Neuronal stem cell (in vitro differentiated cells): Measurements from ENCODE around the gene FMO4.

Experiments
- DNase-seq: peaks from one replicate; pipeline ENCODE4 v3.0.0-alpha.2; 2013; ENCODE audit warnings: low spot score
- H2AFZ ChIP-seq: one replicate; pipeline ENCODE4 v1.6.1; 2013; ENCODE audit warnings: mild to moderate bottlenecking, low read length, inconsistent platforms
- H2AK5ac ChIP-seq: 2 replicates; pipeline ENCODE4 v1.6.1; 2013; ENCODE audit warnings: low read depth, mild to moderate bottlenecking, inconsistent platforms, low read length, moderate library complexity, mixed read lengths
- H2BK120ac ChIP-seq: 2 replicates; pipeline ENCODE4 v1.6.1; 2013; ENCODE audit warnings: low read depth, mild to moderate bottlenecking, inconsistent platforms, low read length, moderate library complexity, mixed read lengths
- H2BK12ac ChIP-seq: one replicate; pipeline ENCODE4 v1.6.1; 2013; ENCODE audit warnings: low read length, inconsistent platforms
- H2BK15ac ChIP-seq: 2 replicates; pipeline ENCODE4 v1.6.1; 2013; ENCODE audit warnings: mild to moderate bottlenecking, low read length, inconsistent platforms, mixed read lengths
- H2BK5ac ChIP-seq: one replicate; pipeline ENCODE4 v1.6.1; 2013; ENCODE audit warnings: inconsistent platforms, mild to moderate bottlenecking, low read length, moderate library complexity
- H3K14ac ChIP-seq: one replicate; pipeline ENCODE4 v1.6.1; 2013; ENCODE audit warnings: low read length, inconsistent platforms
- H3K18ac ChIP-seq: 2 replicates; pipeline ENCODE4 v1.6.1; 2013; ENCODE audit warnings: low read length, inconsistent platforms
- H3K23ac ChIP-seq: 2 replicates; pipeline ENCODE4 v1.6.1; 2013; ENCODE audit warnings: low read depth, mild to moderate bottlenecking, mixed read lengths, low read length, inconsistent platforms; ENCODE audit not compliant: poor library complexity
- H3K27ac ChIP-seq: replicated peaks from 3 replicates; pipeline ENCODE4 v1.5.1; 2013; ENCODE audit warnings: low read length, inconsistent platforms
- H3K27me3 ChIP-seq, 3 experiments: 2 replicates each; pipeline ENCODE4 v1.6.1; 2013; ENCODE audit warnings: low read length in 3 of 3, mild to moderate bottlenecking in 2 of 3, inconsistent platforms in 1 of 3, low read depth in 1 of 3, mixed read lengths in 1 of 3, moderate library complexity in 1 of 3; ENCODE audit not compliant: control insufficient read depth in 3 of 3, insufficient read depth in 3 of 3
- H3K36me3 ChIP-seq, 2 donors: replicated peaks in 1 of 2; 2 replicates each; pipeline ENCODE4 v1.6.1; 2013; ENCODE audit warnings: low read length in 2 of 2; ENCODE audit not compliant: control insufficient read depth in 2 of 2, insufficient read depth in 2 of 2
- H3K4ac ChIP-seq: 2 replicates; pipeline ENCODE4 v1.6.1; 2013; ENCODE audit warnings: inconsistent platforms, mild to moderate bottlenecking, low read length, moderate library complexity
- H3K4me1 ChIP-seq, 2 donors: 1 replicate in 1 of 2; 2 replicates in 1 of 2; pipeline ENCODE4 v1.6.1; 2013; ENCODE audit warnings: low read length in 2 of 2, low read depth in 1 of 2; ENCODE audit not compliant: control insufficient read depth in 2 of 2, insufficient read depth in 1 of 2
- H3K4me2 ChIP-seq: one replicate; pipeline ENCODE4 v1.6.1; 2013; ENCODE audit warnings: mild to moderate bottlenecking, low read length, inconsistent platforms; ENCODE audit not compliant: insufficient read depth, poor library complexity, severe bottlenecking
- H3K4me3 ChIP-seq, 2 donors: 2 replicates each; pipeline ENCODE4 v1.5.1; 2013; ENCODE audit warnings: low read length in 2 of 2, mild to moderate bottlenecking in 2 of 2, inconsistent platforms in 1 of 2, moderate library complexity in 1 of 2
- H3K79me1 ChIP-seq: one replicate; pipeline ENCODE4 v1.6.1; 2013; ENCODE audit warnings: low read depth, mild to moderate bottlenecking, inconsistent platforms, low read length, moderate library complexity
- H3K9ac ChIP-seq: one replicate; pipeline ENCODE4 v1.6.1; 2013; ENCODE audit warnings: mild to moderate bottlenecking, low read depth, low read length, inconsistent platforms; ENCODE audit not compliant: poor library complexity
- H3K9me3 ChIP-seq, 2 donors: replicated peaks in 1 of 2; 2 replicates each; pipeline versions ENCODE3 to v1.6.1; 2013; ENCODE audit warnings: low read length in 2 of 2, mild to moderate bottlenecking in 2 of 2, inconsistent platforms in 1 of 2, low read depth in 1 of 2, mixed read lengths in 1 of 2, moderate library complexity in 1 of 2; ENCODE audit not compliant: control insufficient read depth in 2 of 2, insufficient read depth in 1 of 2
- H4K8ac ChIP-seq: one replicate; pipeline ENCODE4 v1.6.1; 2013; ENCODE audit warnings: low read depth, mild to moderate bottlenecking, inconsistent platforms, low read length, moderate library complexity
- H4K91ac ChIP-seq: one replicate; pipeline ENCODE4 v1.6.1; 2013; ENCODE audit warnings: low read length, low read depth, mild to moderate bottlenecking, inconsistent platforms; ENCODE audit not compliant: poor library complexity
- WGBS, 2 donors: extraction: QIAGEN DNeasy Blood & Tissue Kit; methylation state at CpG; one replicate each; pipeline ENCODE4 v1.1.7; 2013; ENCODE audit warnings: missing lambda C conversion rate in 2 of 2, mixed read lengths in 1 of 2; ENCODE audit not compliant: insufficient read length in 2 of 2, insufficient replicate concordance in 1 of 2; ENCODE audit errors: extremely low coverage in 2 of 2; 5-methylcytosine and 5-hydroxymethylcytosine counted together

FMO4 gene

DNA sequence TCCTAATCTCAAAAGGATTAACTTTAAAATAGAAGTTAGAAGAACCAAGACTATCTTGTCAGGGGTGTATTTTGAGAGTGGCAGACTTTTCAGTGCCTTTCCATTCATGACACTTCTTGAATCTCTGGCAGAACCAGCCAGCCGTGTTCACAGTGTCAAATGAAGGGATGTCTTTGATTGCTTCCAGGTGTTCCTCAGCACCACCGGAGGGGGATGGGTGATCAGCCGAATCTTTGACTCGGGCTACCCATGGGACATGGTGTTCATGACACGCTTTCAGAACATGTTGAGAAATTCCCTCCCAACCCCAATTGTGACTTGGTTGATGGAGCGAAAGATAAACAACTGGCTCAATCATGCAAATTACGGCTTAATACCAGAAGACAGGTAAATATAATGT lies 33.4 kb upstream of the FMO4 start:
- Histone ChIP-seq H3K79me1 (no peaks in the 10 kb centered on the region), H2BK15ac (no peak overlapping the region), H2BK5ac (no peak overlapping the region), H3K27me3 (no peaks in the 10 kb centered on the region), H3K4me1 (no peaks in the 10 kb centered on the region), H3K14ac (no peak overlapping the region), H4K91ac (no peak overlapping the region), H2BK12ac (no peak overlapping the region), H3K18ac (no peak overlapping the region), H2AFZ (no peak overlapping the region), H3K27ac (no peak overlapping the region), H4K8ac (no peak overlapping the region), H3K9me3 (no peaks in the 10 kb centered on the region), H3K4me3 (no peak overlapping the region), H3K36me3 (no peaks in the 10 kb centered on the region), H2BK120ac (no peak overlapping the region), H3K23ac (no peak overlapping the region), H3K9ac (no peak overlapping the region), H3K4me2 (no peak overlapping the region), H2AK5ac (no peak overlapping the region), H3K4ac (no peak overlapping the region)
- no CpG with 5 or more reads among the region's 7 CpGs for WGBS, 2 donors
- DNase-seq = no peak

GRCh38 chr1:171286032-171286705 lies 27.8 kb upstream of the FMO4 start:
- Histone ChIP-seq H3K4me1 (no peaks in the 10 kb centered on the region), H3K79me1 (no peaks in the 10 kb centered on the region), H3K18ac (no peak overlapping the region), H3K4ac (no peak overlapping the region), H2AFZ (no peak overlapping the region), H3K36me3 (no peaks in the 10 kb centered on the region), H3K14ac (no peak overlapping the region), H3K27me3 (no peaks in the 10 kb centered on the region), H3K4me3 (no peak overlapping the region), H3K4me2 (no peak overlapping the region), H2AK5ac (no peak overlapping the region), H2BK5ac (no peak overlapping the region), H3K9ac (no peak overlapping the region), H3K27ac (no peak overlapping the region), H3K9me3 (no peaks in the 10 kb centered on the region), H3K23ac (no peak overlapping the region), H2BK15ac (no peak overlapping the region), H4K91ac (no peak overlapping the region), H4K8ac (no peak overlapping the region), H2BK12ac (no peak overlapping the region), H2BK120ac (no peak overlapping the region)
- no CpG with 5 or more reads among the region's 4 CpGs for WGBS, 2 donors
- no peak for DNase-seq

DNA sequence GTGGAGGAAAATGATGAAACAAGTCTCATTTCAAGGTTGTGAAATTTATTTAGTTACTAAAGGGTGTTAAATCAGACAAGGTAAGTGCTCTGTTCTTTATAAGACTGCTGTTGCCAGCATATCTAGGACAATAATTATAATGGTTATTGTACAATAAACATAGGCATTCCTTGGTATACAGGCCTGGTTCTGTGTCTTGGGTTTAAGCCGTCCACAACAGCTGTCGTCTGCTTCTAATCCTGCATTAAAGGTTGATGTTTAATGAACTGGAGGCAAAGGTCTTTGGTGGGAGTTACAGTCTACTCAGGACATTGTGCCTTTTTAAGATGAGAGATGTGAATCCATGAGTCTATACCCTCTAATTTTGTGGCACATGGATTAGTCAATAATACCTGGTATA lies 23.4 kb upstream of the FMO4 start:
- WGBS, 2 donors = no CpG with 5 or more reads among the region's 2 CpGs
- no peak overlapping the region for H2BK5ac ChIP-seq
- no peak for DNase-seq

DNA sequence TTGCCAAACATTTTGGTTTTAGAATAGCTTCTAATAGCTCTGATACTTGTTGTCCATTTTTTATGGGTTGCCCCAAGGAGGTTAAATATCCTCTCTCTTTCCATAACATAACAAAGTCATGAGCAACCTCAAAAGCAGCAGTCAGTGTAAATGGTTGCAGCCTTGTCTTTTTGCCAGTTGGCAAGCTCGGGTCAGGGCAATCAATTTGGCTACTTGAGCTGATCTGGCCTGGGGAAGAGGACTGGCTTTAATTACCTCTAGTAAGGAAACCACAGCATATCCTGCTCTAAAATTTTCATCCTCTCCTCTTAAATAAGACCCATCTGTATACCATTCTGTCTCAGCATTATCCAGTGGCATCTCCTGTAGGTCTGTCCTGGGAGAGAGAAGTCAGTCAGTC lies 21.2 kb upstream of the FMO4 start:
- no peaks in the 10 kb centered on the region for H3K27me3 ChIP-seq
- no peak overlapping the region for H3K4ac ChIP-seq
- no CpG with 5 or more reads among the region's 1 CpG for WGBS, 2 donors
- H3K4me2 ChIP-seq = no peak overlapping the region
- DNase-seq = no peak
- H4K91ac ChIP-seq = no peak overlapping the region
- no peak overlapping the region for H3K14ac ChIP-seq
- no peak overlapping the region for H3K9ac ChIP-seq
- no peak overlapping the region for H3K23ac ChIP-seq
- no peak overlapping the region for H3K4me3 ChIP-seq
- H2BK12ac ChIP-seq = no peak overlapping the region
- H3K4me1 ChIP-seq = no peaks in the 10 kb centered on the region
- no peak overlapping the region for H2BK15ac ChIP-seq
- no peak overlapping the region for H2AK5ac ChIP-seq
- no peaks in the 10 kb centered on the region for H3K9me3 ChIP-seq
- no peaks in the 10 kb centered on the region for H3K79me1 ChIP-seq
- no peak overlapping the region for H2BK5ac ChIP-seq
- no peak overlapping the region for H3K18ac ChIP-seq
- no peak overlapping the region for H4K8ac ChIP-seq
- H2BK120ac ChIP-seq = no peak overlapping the region
- no peak overlapping the region for H2AFZ ChIP-seq
- no peak overlapping the region for H3K27ac ChIP-seq
- no peaks in the 10 kb centered on the region for H3K36me3 ChIP-seq

More for the DNA sequence above, 23.4 kb upstream of the FMO4 start:
- no peaks in the 10 kb centered on the region for H3K79me1 ChIP-seq
- H4K91ac ChIP-seq = no peak overlapping the region
- H3K4ac ChIP-seq = no peak overlapping the region
- H2BK15ac ChIP-seq = no peak overlapping the region
- H3K9me3 ChIP-seq = no peaks in the 10 kb centered on the region
- no peaks in the 10 kb centered on the region for H3K36me3 ChIP-seq
- no peak overlapping the region for H3K14ac ChIP-seq
- no peak overlapping the region for H3K4me3 ChIP-seq
- H3K9ac ChIP-seq = no peak overlapping the region
- H2BK12ac ChIP-seq = no peak overlapping the region
- no peak overlapping the region for H2AK5ac ChIP-seq
- H3K4me1 ChIP-seq = no peaks in the 10 kb centered on the region
- H3K23ac ChIP-seq = no peak overlapping the region
- H3K4me2 ChIP-seq = no peak overlapping the region
- H2BK120ac ChIP-seq = no peak overlapping the region
- no peak overlapping the region for H2AFZ ChIP-seq
- H3K18ac ChIP-seq = no peak overlapping the region
- H4K8ac ChIP-seq = no peak overlapping the region
- H3K27me3 ChIP-seq = no peaks in the 10 kb centered on the region
- no peak overlapping the region for H3K27ac ChIP-seq
